Upper lobe of left lung (tissue), 4 donors: ENCODE results near the gene TFCP2.

Experiments
- POLR2A ChIP-seq, 4 donors: fragments of 450-650 bp; IDR thresholded peaks; one replicate each; pipeline ENCODE4 v1.5.1; 2016 to 2017; ENCODE audit warnings: antibody characterized with exemption in 4 of 4, mild to moderate bottlenecking in 2 of 4
- TF ChIP-seq, protein P1 (sequence below), 6 experiments: fragments of 450-650 bp in 4 of 6; fragments of 200-600 bp in 2 of 6; sonication (generic) in 2 of 6; IDR thresholded peaks; one replicate each; pipeline ENCODE4 v1.5.1; 2016 to 2019; ENCODE audit warnings: antibody characterized with exemption in 6 of 6

DNA sequence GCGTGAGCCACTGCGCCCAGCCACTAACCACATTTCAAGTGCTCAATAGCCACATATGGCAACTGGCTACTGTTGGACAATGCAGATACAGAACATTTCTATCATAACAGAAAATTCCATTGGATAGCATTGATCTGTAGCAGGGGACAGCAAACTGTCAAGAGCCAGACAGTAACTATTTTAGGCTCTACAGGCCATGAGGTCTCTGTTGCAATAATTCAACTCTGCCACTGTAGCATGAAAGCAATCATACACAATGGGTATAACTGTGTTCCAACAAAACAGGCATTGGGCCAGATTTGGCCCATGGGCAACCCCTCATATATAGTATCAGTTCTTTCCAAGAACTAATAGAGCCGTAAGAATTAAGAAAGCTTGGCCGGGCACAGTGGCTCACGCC is 97.5 kb downstream of the TFCP2 start:
- TF ChIP-seq, protein P1, sequence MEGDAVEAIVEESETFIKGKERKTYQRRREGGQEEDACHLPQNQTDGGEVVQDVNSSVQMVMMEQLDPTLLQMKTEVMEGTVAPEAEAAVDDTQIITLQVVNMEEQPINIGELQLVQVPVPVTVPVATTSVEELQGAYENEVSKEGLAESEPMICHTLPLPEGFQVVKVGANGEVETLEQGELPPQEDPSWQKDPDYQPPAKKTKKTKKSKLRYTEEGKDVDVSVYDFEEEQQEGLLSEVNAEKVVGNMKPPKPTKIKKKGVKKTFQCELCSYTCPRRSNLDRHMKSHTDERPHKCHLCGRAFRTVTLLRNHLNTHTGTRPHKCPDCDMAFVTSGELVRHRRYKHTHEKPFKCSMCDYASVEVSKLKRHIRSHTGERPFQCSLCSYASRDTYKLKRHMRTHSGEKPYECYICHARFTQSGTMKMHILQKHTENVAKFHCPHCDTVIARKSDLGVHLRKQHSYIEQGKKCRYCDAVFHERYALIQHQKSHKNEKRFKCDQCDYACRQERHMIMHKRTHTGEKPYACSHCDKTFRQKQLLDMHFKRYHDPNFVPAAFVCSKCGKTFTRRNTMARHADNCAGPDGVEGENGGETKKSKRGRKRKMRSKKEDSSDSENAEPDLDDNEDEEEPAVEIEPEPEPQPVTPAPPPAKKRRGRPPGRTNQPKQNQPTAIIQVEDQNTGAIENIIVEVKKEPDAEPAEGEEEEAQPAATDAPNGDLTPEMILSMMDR (IDR thresholded peaks at IDR 0.05), result no peak
- TF ChIP-seq POLR2A (IDR thresholded peaks at IDR 0.05), result no peak
